Neural crest cell (in vitro differentiated cells): ENCODE results near the gene ZNF474. TPM values are rescaled to one million over a fixed set of nuclear protein-coding genes. Genes with fewer than 3 reads are reported as not detected.

Source experiments
- DNase-seq: peaks from one replicate; pipeline ENCODE4 v3.0.0; 2021; ENCODE audit warnings: low read depth, mixed read lengths, low spot score
- H3K27ac Mint-ChIP-seq: one replicate; pipeline ENCODE4 v1.8.0; 2021; ENCODE audit warnings: mild to moderate bottlenecking, mixed read lengths; ENCODE audit not compliant: unreplicated experiment
- H3K27me3 Mint-ChIP-seq: 2 replicates; pipeline ENCODE4 v1.8.0; 2021; ENCODE audit warnings: low read depth, mild to moderate bottlenecking, mixed read lengths
- H3K36me3 Mint-ChIP-seq: 2 replicates; pipeline ENCODE4 v1.8.0; 2021; ENCODE audit warnings: low read depth, mild to moderate bottlenecking, mixed read lengths
- H3K4me1 Mint-ChIP-seq: 2 replicates; pipeline ENCODE4 v1.8.0; 2021; ENCODE audit warnings: mixed read lengths
- H3K4me3 Mint-ChIP-seq: one replicate; pipeline ENCODE4 v1.8.0; 2021; ENCODE audit warnings: mild to moderate bottlenecking, mixed read lengths
- H3K9me3 Mint-ChIP-seq: 2 replicates; pipeline ENCODE4 v1.8.0; 2021; ENCODE audit warnings: mixed read lengths
- total RNA-seq: library from RNA; stranded (reverse); gene quantifications from 2 replicates; pipeline ENCODE4 v1.2.1, GENCODE V29; 2021
- TF ChIP-seq, protein P1 (sequence below): fragments of 200-600 bp; sonication (generic); conservative IDR thresholded peaks from 2 replicates; pipeline ENCODE4 v1.5.0; 2021; ENCODE audit warnings: antibody characterized with exemption, mild to moderate bottlenecking

The ZNF474 gene
- total RNA-seq, 1 donor from 2014 or later, result 0.47 TPM

- TF ChIP-seq, protein P1, sequence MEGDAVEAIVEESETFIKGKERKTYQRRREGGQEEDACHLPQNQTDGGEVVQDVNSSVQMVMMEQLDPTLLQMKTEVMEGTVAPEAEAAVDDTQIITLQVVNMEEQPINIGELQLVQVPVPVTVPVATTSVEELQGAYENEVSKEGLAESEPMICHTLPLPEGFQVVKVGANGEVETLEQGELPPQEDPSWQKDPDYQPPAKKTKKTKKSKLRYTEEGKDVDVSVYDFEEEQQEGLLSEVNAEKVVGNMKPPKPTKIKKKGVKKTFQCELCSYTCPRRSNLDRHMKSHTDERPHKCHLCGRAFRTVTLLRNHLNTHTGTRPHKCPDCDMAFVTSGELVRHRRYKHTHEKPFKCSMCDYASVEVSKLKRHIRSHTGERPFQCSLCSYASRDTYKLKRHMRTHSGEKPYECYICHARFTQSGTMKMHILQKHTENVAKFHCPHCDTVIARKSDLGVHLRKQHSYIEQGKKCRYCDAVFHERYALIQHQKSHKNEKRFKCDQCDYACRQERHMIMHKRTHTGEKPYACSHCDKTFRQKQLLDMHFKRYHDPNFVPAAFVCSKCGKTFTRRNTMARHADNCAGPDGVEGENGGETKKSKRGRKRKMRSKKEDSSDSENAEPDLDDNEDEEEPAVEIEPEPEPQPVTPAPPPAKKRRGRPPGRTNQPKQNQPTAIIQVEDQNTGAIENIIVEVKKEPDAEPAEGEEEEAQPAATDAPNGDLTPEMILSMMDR, result no peak
- Mint-ChIP-seq H3K27me3 (no peaks in the 10 kb centered on the region), H3K4me1 (peaks cover 7% of the 10 kb centered on the region), H3K9me3 (peaks cover 2% of the 10 kb centered on the region), H3K27ac (no peak overlapping the region), H3K4me3 (no peak overlapping the region), H3K36me3 (no peaks in the 10 kb centered on the region)
- DNase-seq, result no peak
These were observed 45.7 kb downstream of the ZNF474 start for GRCh38 chr5:122175091-122175490.

DNA sequence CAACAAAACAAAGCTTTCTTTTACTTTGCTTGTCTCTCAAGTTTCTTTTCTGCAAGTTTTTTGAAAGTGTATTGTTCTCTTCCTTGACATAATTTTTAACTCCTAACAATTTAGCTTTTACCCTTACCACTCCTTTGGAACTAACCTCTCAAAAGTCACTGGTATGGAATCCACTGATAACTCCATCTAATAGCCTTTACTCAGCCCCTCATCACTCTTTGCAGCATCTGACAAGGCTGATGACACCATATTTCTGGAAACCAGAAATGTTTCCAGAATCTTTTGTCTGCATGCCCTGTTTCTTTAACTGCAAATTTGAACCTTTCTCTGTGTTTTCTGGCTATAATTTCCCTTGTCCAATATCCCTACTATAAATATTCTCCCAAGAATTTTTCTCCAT, 46.5 kb downstream of the ZNF474 start:
- DNase-seq, result no peak
- Mint-ChIP-seq H3K4me3 (no peak overlapping the region), H3K36me3 (no peaks in the 10 kb centered on the region), H3K9me3 (peaks cover 2% of the 10 kb centered on the region), H3K27ac (no peak overlapping the region), H3K27me3 (no peaks in the 10 kb centered on the region), H3K4me1 (no peaks in the 10 kb centered on the region)
- TF ChIP-seq, protein P1, result no peak

GRCh38 chr5:122177161-122177560, 47.8 kb downstream of the ZNF474 start:
- DNase-seq, result no peak
- Mint-ChIP-seq H3K9me3 (peaks cover 2% of the 10 kb centered on the region), H3K4me1 (no peaks in the 10 kb centered on the region), H3K27ac (no peak overlapping the region), H3K36me3 (no peaks in the 10 kb centered on the region), H3K4me3 (no peak overlapping the region), H3K27me3 (no peaks in the 10 kb centered on the region)
- TF ChIP-seq, protein P1, result no peak

GRCh38 chr5:122179701-122180100, 50.4 kb downstream of the ZNF474 start:
- H3K36me3 Mint-ChIP-seq, result no peaks in the 10 kb centered on the region
- H3K27ac Mint-ChIP-seq, result no peak overlapping the region
- no peaks in the 10 kb centered on the region for H3K27me3 Mint-ChIP-seq
- peaks cover 2% of the 10 kb centered on the region for H3K9me3 Mint-ChIP-seq
- H3K4me3 Mint-ChIP-seq, result no peak overlapping the region
- DNase-seq, result no peak
- TF ChIP-seq, protein P1, result no peak
- peaks cover 4% of the 10 kb centered on the region for H3K4me1 Mint-ChIP-seq

DNA sequence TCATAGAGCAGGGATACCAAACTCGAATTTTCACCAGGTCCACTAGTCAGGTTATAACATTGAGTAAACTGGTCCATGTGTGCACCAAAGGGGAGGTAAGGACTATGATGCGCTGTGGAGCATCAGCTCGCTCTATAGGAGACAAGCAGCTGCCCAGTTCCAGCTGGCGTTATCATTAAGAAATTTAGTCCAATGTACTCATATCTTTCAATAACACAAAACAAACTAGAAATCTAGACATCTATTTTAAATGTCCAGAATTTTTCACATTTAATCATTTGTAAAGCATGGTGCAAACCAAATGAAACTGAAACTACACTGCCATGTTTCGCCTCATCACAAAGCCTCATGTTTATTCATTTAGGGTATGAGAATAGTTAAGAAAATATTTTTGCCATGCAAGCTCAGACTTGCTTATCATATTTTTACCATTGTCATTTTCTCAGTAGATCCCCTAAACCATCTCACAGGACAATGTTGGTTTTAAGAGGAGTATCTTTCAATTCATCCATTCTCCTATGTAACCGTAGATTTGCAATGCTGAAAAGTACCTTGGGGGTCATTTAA, 50.9 kb downstream of the ZNF474 start:
- Mint-ChIP-seq H3K4me1 (peaks cover 4% of the 10 kb centered on the region), H3K27ac (no peak overlapping the region), H3K4me3 (no peak overlapping the region), H3K9me3 (peaks cover 2% of the 10 kb centered on the region), H3K36me3 (no peaks in the 10 kb centered on the region), H3K27me3 (no peaks in the 10 kb centered on the region)
- TF ChIP-seq, protein P1, result no peak
- no peak for DNase-seq
